Esophagus muscularis mucosa (tissue), 4 donors: ENCODE data around the gene SH3RF2.

Source experiments
- CTCF ChIP-seq, 3 experiments: fragments of 200-600 bp in 2 of 3; fragments of 450-650 bp in 1 of 3; sonication (generic) in 2 of 3; IDR thresholded peaks; one replicate each; pipeline ENCODE4 v1.5.1; 2017 to 2019; ENCODE audit warnings: antibody characterized with exemption in 3 of 3, mild to moderate bottlenecking in 2 of 3, moderate library complexity in 1 of 3
- EP300 ChIP-seq: sonication (generic); formaldehyde crosslinking; IDR thresholded peaks from one replicate; pipeline ENCODE4 v1.6.1; 2017; ENCODE audit warnings: antibody characterized with exemption
- POLR2A ChIP-seq: fragments of 450-650 bp; IDR thresholded peaks from one replicate; pipeline ENCODE4 v1.6.1; 2017; ENCODE audit warnings: antibody characterized with exemption, moderate library complexity, mild to moderate bottlenecking, low read depth

GRCh38 chr5:145941448-145942130 lies 5.2 kb downstream of the SH3RF2 start:
- no peak for TF ChIP-seq CTCF (IDR thresholded peaks at IDR 0.05)
- no peak for TF ChIP-seq POLR2A
- no peak for TF ChIP-seq EP300
